GM23338 (cell line): Measurements from ENCODE around the gene ENTHD1. TPM values are rescaled to one million over a fixed set of nuclear protein-coding genes. Genes with fewer than 3 reads are reported as not detected.

ENCODE experiments used
- ATAC-seq: fragments of 200-7000 bp; cut with Tn5 transposase; 3 replicates; pipeline ENCODE4 v1.9.1; 2020
- DNase-seq: peaks from one replicate; pipeline ENCODE4 v3.0.0-alpha.2; 2015; ENCODE audit warnings: low spot score
- H2AFZ ChIP-seq: fragments of 200-600 bp; sonication (generic); 2 replicates; pipeline ENCODE4 v1.8.0; 2016; ENCODE audit warnings: antibody characterized with exemption, mild to moderate bottlenecking, moderate library complexity
- H3F3A ChIP-seq: fragments of 200-600 bp; sonication (generic); replicated peaks from 2 replicates; pipeline ENCODE4 v1.8.0; 2017; ENCODE audit warnings: antibody characterized with exemption, mixed run types, low read depth
- H3K27ac ChIP-seq: fragments of 200-600 bp; sonication (generic); 2 replicates; pipeline ENCODE4 v1.6.1; 2016; ENCODE audit warnings: low read depth
- H3K27me3 ChIP-seq: fragments of 200-600 bp; sonication (generic); 2 replicates; pipeline ENCODE4 v1.8.0; 2016; ENCODE audit warnings: mild to moderate bottlenecking, mixed run types, moderate library complexity; ENCODE audit not compliant: insufficient read depth
- H3K36me3 ChIP-seq: fragments of 200-600 bp; sonication (generic); 2 replicates; pipeline ENCODE4 v1.8.0; 2016; ENCODE audit warnings: mild to moderate bottlenecking; ENCODE audit not compliant: insufficient read depth
- H3K4me1 ChIP-seq: fragments of 200-600 bp; sonication (generic); 2 replicates; pipeline ENCODE4 v1.8.0; 2016; ENCODE audit warnings: mild to moderate bottlenecking, moderate library complexity; ENCODE audit not compliant: insufficient read depth
- H3K4me2 ChIP-seq: fragments of 200-600 bp; sonication (generic); 2 replicates; pipeline ENCODE4 v1.7.1; 2017; ENCODE audit warnings: mixed run types
- H3K4me3 ChIP-seq: fragments of 200-600 bp; sonication (generic); 2 replicates; pipeline ENCODE4 v1.6.1; 2016; ENCODE audit warnings: mixed run types
- H3K79me2 ChIP-seq: fragments of 200-600 bp; sonication (generic); replicated peaks from 2 replicates; pipeline ENCODE4 v1.8.0; 2017; ENCODE audit warnings: mild to moderate bottlenecking; ENCODE audit not compliant: insufficient read depth
- H3K9me2 ChIP-seq: fragments of 200-600 bp; sonication (generic); 2 replicates; pipeline ENCODE4 v1.8.0; 2017; ENCODE audit not compliant: insufficient read depth
- H4K20me1 ChIP-seq: fragments of 200-600 bp; sonication (generic); replicated peaks from 2 replicates; pipeline ENCODE4 v1.8.0; 2017; ENCODE audit warnings: mild to moderate bottlenecking; ENCODE audit not compliant: insufficient read depth
- H3K27ac Mint-ChIP-seq: 2 replicates; pipeline ENCODE4 v1.8.0; 2020; ENCODE audit warnings: inconsistent platforms, mild to moderate bottlenecking, moderate library complexity, mixed read lengths
- H3K27me3 Mint-ChIP-seq: 3 replicates; pipeline ENCODE4 v1.8.0; 2022; ENCODE audit warnings: low read depth, mild to moderate bottlenecking, moderate library complexity, mixed read lengths, inconsistent platforms; ENCODE audit not compliant: insufficient read depth, poor library complexity
- H3K36me3 Mint-ChIP-seq: 3 replicates; pipeline ENCODE4 v1.8.0; 2021; ENCODE audit warnings: low read depth, mild to moderate bottlenecking, inconsistent platforms, moderate library complexity, mixed read lengths
- H3K4me1 Mint-ChIP-seq: 3 replicates; pipeline ENCODE4 v1.8.0; 2020; ENCODE audit warnings: mild to moderate bottlenecking, inconsistent platforms, mixed read lengths
- H3K4me3 Mint-ChIP-seq: 3 replicates; pipeline ENCODE4 v1.8.0; 2021; ENCODE audit warnings: moderate library complexity, mild to moderate bottlenecking, inconsistent platforms, mixed read lengths
- H3K9me3 Mint-ChIP-seq: 3 replicates; pipeline ENCODE4 v1.8.0; 2020; ENCODE audit warnings: moderate library complexity, mild to moderate bottlenecking, inconsistent platforms, mixed read lengths
- CREB1 ChIP-seq: fragments of 250-450 bp; sonication (Bioruptor Pico); IDR thresholded peaks from 2 replicates; pipeline ENCODE4 v1.5.0; 2020; ENCODE audit warnings: low read depth, mild to moderate bottlenecking, moderate library complexity
- CTCF ChIP-seq, 2 experiments: fragments of 200-600 bp in 1 of 2; sonication (generic) in 1 of 2; conservative IDR thresholded peaks; 2 replicates each; pipeline versions ENCODE4 v1.5.1 to v1.6.1; 2016 to 2017; ENCODE audit warnings: antibody characterized with exemption in 2 of 2, low read depth in 2 of 2, mild to moderate bottlenecking in 2 of 2, moderate library complexity in 1 of 2
- EZH2 ChIP-seq: fragments of 200-600 bp; sonication (generic); IDR thresholded peaks from one replicate; pipeline ENCODE4 v1.8.0; 2017; ENCODE audit warnings: antibody characterized with exemption, mild to moderate bottlenecking, low read depth; ENCODE audit not compliant: unreplicated experiment
- EZH2phosphoT487 ChIP-seq: fragments of 200-600 bp; sonication (generic); IDR thresholded peaks from one replicate; pipeline ENCODE4 v1.8.1; 2018; ENCODE audit warnings: antibody characterized with exemption; ENCODE audit not compliant: unreplicated experiment
- polyA plus RNA-seq: library from polyadenylated mRNA; unstranded; fragments of >200 nt; fragmentation: Nextera tagmentation; extraction: Ambion mirVana; gene quantifications from 2 replicates; pipeline ENCODE4 v1.2.1, GENCODE V29; 2016
- total RNA-seq: library from RNA; depleted of rRNA; stranded (reverse); fragments of >200 nt; shearing (Covaris generic); gene quantifications from 2 replicates; pipeline ENCODE4 v1.2.3, GENCODE V29; 2014
- TF ChIP-seq, protein P1 (sequence below): fragments of 250-450 bp; sonication (Bioruptor Pico); IDR thresholded peaks from 2 replicates; pipeline ENCODE4 v1.5.0; 2020; ENCODE audit warnings: mild to moderate bottlenecking, moderate library complexity
- TF ChIP-seq, protein P2 (sequence below): IDR thresholded peaks from one replicate; pipeline ENCODE4 v1.6.1; 2018; ENCODE audit warnings: antibody characterized with exemption; ENCODE audit not compliant: unreplicated experiment

ENTHD1 gene
- total and polyA plus RNA-seq, 2 experiments from 2014 or later, result not detected

DNA sequence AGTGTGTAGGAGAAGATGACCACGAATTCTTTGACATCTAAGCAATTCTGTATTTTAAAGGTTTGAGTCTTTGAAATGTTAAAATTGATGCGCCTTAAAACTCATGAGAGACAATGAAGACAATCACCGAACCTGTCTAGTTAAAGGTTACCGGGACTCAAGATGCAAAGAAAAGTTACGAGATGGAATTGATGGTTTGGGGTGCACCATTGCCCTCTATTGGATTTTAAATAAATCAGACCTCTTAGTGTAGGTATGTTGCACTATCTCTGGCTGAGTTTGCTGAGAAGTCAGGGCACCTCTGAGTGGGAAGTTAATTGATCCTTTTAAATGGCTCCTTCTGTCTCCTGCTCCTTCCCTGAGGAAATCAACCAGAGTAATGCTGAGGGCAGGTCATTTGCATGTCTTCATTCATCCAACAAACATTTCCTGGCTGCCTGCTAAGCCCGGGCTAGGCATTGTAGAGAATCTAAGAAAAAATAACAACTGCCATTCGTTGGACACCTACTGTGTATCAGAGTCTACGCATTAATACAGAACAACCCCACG, 47.3 kb upstream of the ENTHD1 start:
- Histone ChIP-seq H3K27ac (peak overlapping the region; percentile 21; the same call in 1 of the 2 replicates), H3K4me2 (peak overlapping the region; percentile 56), H3F3A (peaks cover 5% of the 10 kb centered on the region; the same call in 1 of the 2 replicates), H4K20me1 (no peaks in the 10 kb centered on the region), H2AFZ (no peak overlapping the region), H3K27me3 (no peaks in the 10 kb centered on the region), H3K79me2 (no peaks in the 10 kb centered on the region), H3K4me3 (no peak overlapping the region), H3K9me2 (no peaks in the 10 kb centered on the region), H3K4me1 (peaks cover 59% of the 10 kb centered on the region), H3K36me3 (no peaks in the 10 kb centered on the region)
- Mint-ChIP-seq H3K27me3 (no peaks in the 10 kb centered on the region), H3K36me3 (no peaks in the 10 kb centered on the region), H3K4me1 (peaks cover 61% of the 10 kb centered on the region), H3K4me3 (peak overlapping the region; percentile 8; the same call in 1 of the 3 replicates), H3K9me3 (no peaks in the 10 kb centered on the region), H3K27ac (peak overlapping the region; percentile 66; the same call in 1 of the 2 replicates)
- TF ChIP-seq CTCF (conservative IDR thresholded peaks at IDR 0.05; ENCODE audit: low read depth in 2 of 2), result peak in 1 of 2 experiments; percentile 14; a peak in 1 of 4 replicates
- TF ChIP-seq, protein P1, sequence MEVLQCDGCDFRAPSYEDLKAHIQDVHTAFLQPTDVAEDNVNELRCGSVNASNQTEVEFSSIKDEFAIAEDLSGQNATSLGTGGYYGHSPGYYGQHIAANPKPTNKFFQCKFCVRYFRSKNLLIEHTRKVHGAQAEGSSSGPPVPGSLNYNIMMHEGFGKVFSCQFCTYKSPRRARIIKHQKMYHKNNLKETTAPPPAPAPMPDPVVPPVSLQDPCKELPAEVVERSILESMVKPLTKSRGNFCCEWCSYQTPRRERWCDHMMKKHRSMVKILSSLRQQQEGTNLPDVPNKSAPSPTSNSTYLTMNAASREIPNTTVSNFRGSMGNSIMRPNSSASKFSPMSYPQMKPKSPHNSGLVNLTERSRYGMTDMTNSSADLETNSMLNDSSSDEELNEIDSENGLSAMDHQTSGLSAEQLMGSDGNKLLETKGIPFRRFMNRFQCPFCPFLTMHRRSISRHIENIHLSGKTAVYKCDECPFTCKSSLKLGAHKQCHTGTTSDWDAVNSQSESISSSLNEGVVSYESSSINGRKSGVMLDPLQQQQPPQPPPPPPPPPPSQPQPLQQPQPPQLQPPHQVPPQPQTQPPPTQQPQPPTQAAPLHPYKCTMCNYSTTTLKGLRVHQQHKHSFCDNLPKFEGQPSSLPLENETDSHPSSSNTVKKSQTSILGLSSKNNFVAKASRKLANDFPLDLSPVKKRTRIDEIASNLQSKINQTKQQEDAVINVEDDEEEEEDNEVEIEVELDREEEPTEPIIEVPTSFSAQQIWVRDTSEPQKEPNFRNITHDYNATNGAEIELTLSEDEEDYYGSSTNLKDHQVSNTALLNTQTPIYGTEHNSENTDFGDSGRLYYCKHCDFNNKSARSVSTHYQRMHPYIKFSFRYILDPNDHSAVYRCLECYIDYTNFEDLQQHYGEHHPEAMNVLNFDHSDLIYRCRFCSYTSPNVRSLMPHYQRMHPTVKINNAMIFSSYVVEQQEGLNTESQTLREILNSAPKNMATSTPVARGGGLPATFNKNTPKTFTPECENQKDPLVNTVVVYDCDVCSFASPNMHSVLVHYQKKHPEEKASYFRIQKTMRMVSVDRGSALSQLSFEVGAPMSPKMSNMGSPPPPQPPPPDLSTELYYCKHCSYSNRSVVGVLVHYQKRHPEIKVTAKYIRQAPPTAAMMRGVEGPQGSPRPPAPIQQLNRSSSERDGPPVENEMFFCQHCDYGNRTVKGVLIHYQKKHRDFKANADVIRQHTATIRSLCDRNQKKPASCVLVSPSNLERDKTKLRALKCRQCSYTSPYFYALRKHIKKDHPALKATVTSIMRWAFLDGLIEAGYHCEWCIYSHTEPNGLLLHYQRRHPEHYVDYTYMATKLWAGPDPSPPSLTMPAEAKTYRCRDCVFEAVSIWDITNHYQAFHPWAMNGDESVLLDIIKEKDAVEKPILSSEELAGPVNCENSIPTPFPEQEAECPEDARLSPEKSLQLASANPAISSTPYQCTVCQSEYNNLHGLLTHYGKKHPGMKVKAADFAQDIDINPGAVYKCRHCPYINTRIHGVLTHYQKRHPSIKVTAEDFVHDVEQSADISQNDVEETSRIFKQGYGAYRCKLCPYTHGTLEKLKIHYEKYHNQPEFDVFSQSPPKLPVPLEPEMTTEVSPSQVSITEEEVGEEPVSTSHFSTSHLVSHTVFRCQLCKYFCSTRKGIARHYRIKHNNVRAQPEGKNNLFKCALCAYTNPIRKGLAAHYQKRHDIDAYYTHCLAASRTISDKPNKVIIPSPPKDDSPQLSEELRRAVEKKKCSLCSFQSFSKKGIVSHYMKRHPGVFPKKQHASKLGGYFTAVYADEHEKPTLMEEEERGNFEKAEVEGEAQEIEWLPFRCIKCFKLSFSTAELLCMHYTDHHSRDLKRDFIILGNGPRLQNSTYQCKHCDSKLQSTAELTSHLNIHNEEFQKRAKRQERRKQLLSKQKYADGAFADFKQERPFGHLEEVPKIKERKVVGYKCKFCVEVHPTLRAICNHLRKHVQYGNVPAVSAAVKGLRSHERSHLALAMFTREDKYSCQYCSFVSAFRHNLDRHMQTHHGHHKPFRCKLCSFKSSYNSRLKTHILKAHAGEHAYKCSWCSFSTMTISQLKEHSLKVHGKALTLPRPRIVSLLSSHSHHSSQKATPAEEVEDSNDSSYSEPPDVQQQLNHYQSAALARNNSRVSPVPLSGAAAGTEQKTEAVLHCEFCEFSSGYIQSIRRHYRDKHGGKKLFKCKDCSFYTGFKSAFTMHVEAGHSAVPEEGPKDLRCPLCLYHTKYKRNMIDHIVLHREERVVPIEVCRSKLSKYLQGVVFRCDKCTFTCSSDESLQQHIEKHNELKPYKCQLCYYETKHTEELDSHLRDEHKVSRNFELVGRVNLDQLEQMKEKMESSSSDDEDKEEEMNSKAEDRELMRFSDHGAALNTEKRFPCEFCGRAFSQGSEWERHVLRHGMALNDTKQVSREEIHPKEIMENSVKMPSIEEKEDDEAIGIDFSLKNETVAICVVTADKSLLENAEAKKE, result no peak
- peak; percentile 25 for ATAC-seq
- peak; percentile 53 for DNase-seq

GRCh38 chr22:39939830-39940229, 46.3 kb upstream of the ENTHD1 start:
- Mint-ChIP-seq H3K4me3 (no peak overlapping the region), H3K27me3 (no peaks in the 10 kb centered on the region), H3K9me3 (no peaks in the 10 kb centered on the region), H3K36me3 (no peaks in the 10 kb centered on the region), H3K4me1 (peaks cover 61% of the 10 kb centered on the region), H3K27ac (no peak overlapping the region)
- no peak overlapping the region for H3K27ac ChIP-seq
- DNase-seq (no peak), ATAC-seq (no peak)
- H3K36me3 ChIP-seq, result no peaks in the 10 kb centered on the region
- H3K4me2 ChIP-seq, result no peak overlapping the region
- peaks cover 50% of the 10 kb centered on the region for H3K4me1 ChIP-seq
- no peak overlapping the region for H2AFZ ChIP-seq
- no peaks in the 10 kb centered on the region for H4K20me1 ChIP-seq
- no peaks in the 10 kb centered on the region for H3K9me2 ChIP-seq
- peaks cover 5% of the 10 kb centered on the region; the same call in 1 of the 2 replicates for H3F3A ChIP-seq
- no peak overlapping the region for H3K4me3 ChIP-seq
- H3K79me2 ChIP-seq, result no peaks in the 10 kb centered on the region
- H3K27me3 ChIP-seq, result no peaks in the 10 kb centered on the region
- TF ChIP-seq, protein P2, sequence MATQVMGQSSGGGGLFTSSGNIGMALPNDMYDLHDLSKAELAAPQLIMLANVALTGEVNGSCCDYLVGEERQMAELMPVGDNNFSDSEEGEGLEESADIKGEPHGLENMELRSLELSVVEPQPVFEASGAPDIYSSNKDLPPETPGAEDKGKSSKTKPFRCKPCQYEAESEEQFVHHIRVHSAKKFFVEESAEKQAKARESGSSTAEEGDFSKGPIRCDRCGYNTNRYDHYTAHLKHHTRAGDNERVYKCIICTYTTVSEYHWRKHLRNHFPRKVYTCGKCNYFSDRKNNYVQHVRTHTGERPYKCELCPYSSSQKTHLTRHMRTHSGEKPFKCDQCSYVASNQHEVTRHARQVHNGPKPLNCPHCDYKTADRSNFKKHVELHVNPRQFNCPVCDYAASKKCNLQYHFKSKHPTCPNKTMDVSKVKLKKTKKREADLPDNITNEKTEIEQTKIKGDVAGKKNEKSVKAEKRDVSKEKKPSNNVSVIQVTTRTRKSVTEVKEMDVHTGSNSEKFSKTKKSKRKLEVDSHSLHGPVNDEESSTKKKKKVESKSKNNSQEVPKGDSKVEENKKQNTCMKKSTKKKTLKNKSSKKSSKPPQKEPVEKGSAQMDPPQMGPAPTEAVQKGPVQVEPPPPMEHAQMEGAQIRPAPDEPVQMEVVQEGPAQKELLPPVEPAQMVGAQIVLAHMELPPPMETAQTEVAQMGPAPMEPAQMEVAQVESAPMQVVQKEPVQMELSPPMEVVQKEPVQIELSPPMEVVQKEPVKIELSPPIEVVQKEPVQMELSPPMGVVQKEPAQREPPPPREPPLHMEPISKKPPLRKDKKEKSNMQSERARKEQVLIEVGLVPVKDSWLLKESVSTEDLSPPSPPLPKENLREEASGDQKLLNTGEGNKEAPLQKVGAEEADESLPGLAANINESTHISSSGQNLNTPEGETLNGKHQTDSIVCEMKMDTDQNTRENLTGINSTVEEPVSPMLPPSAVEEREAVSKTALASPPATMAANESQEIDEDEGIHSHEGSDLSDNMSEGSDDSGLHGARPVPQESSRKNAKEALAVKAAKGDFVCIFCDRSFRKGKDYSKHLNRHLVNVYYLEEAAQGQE, result no peak
- no peak for TF ChIP-seq EZH2phosphoT487
- no peak for TF ChIP-seq CREB1 (CRISPR knock-in tag)
- TF ChIP-seq CTCF (conservative IDR thresholded peaks at IDR 0.05; ENCODE audit: low read depth in 2 of 2), result no peak
- TF ChIP-seq EZH2, result no peak
